ENCODE results near the gene AGXT.

GRCh38 chr2:240888890-240889573 lies 20.4 kb downstream of the AGXT start:
- TF ChIP-seq EGR1 (IDR thresholded peaks at IDR 0.05; ENCODE audit: low read depth) (no peak), CTCF (IDR thresholded peaks at IDR 0.05 in 2 of 3, conservative IDR thresholded peaks at IDR 0.05 in 1 of 3; ENCODE audit: borderline replicate concordance in 1 of 3, insufficient read depth in 1 of 3, low read depth in 2 of 3, low read length in 2 of 3) (no peak), RAD21 (IDR thresholded peaks at IDR 0.05; ENCODE audit: low read depth) (no peak), POLR2A (IDR thresholded peaks at IDR 0.05; ENCODE audit: borderline replicate concordance, extremely low read depth, insufficient read depth, insufficient read length) (no peak), EZH2 (IDR thresholded peaks at IDR 0.05) (no peak)
